Fibroblast of the aortic adventitia (primary cell): Measurements from ENCODE around the gene GALNT2. TPM values are rescaled to one million over a fixed set of nuclear protein-coding genes. Genes with fewer than 3 reads are reported as not detected.

Experiments used
- DNase-seq: peaks from one replicate; pipeline ENCODE4 v3.0.0-alpha.2; 2010; ENCODE audit warnings: low read depth
- H3K4me3 ChIP-seq: 2 replicates; pipeline ENCODE4 v1.5.1; 2011; ENCODE audit warnings: low read depth, mild to moderate bottlenecking, control low read depth, low read length, moderate library complexity
- CTCF ChIP-seq: IDR thresholded peaks from 2 replicates; pipeline ENCODE4 v1.5.1; 2011; ENCODE audit warnings: mild to moderate bottlenecking, low read length, control low read depth, inconsistent platforms; ENCODE audit not compliant: insufficient read depth
- total RNA-seq: library from RNA; depleted of rRNA; stranded (reverse); fragments of >200 nt; gene quantifications from 2 replicates; pipeline ENCODE4 v1.2.3, GENCODE V29; 2012; ENCODE audit warnings: low replicate concordance

The GALNT2 gene
- total RNA-seq, 1 donor = 68.1 TPM

DNA sequence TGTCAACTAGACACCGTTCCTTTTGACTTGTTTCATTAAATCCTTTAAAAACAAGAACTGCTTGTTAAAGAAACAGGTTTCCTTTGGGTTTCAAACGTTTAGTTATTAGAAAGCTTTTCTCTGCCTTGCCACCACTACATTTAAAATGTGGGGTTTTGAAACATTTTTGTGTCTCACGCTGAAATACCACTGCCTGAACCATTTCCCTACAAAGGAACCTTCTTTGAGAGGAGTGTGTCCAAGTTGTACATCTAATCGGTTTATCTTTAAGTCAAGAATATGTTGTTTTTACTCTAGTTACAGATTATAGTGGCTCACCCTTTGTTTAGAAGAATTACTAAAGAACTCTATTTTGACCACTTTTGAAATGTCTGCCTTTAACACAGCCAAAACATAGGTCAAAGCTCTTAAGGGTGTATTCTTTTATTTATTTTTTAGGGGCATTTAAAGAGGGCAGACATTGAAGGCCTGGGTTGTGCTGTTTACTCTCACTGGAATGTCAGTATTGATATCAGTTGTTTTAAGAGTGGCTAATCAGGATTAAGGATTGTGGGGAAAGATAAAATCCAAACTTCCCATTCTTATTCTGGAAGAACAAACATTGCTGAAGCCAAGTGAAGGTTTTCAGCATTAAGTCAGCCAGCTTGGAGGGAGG, 143.4 kb downstream of the GALNT2 start:
- peak overlapping the region; percentile 35 for H3K4me3 ChIP-seq
- no peak for TF ChIP-seq CTCF
- DNase-seq = peak; percentile 90

- H3K4me3 ChIP-seq = peak overlapping the region; percentile 35
- TF ChIP-seq CTCF = no peak
- DNase-seq = no peak
Observed at GRCh38 chr1:230210981-230211336, 143.9 kb downstream of the GALNT2 start.

DNA sequence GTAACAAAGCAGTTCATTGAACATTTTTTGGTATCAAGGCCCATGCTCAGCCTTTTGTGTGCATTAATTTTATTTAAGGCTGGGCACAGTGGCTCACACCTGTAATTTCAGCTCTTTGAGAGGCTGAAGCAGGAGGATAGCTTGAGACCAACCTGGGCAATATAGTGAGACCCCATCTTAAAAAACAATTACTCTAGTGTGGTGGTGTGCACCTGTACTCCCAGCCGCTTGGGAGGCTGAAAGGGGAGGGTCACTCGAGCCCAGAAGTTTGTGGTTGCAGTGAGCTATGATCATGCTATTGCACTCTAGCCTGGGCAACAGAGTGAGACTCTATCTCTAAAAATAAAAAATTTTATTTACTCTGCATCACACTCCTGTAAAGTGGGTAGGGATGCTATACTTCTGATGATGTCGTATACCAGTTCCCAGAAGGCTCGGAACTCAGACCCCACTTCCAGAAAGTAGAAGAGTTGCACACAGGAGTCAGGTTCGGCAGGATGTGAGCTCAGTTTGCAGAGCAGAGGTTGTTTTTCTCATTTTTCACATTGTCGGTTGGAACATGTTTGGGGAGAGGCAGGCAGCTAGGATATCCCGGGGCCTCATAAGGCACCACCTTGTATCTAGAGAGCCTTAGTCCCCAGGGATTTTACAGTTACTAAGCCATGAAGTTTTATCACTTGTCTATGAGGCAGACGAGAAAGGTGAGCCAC, 144.6 kb downstream of the GALNT2 start:
- no peak overlapping the region for H3K4me3 ChIP-seq
- no peak for TF ChIP-seq CTCF
- DNase-seq = no peak

- no peak for DNase-seq
- no peak overlapping the region for H3K4me3 ChIP-seq
- no peak for TF ChIP-seq CTCF
Observed at GRCh38 chr1:230212405-230212936, 145.4 kb downstream of the GALNT2 start.

DNA sequence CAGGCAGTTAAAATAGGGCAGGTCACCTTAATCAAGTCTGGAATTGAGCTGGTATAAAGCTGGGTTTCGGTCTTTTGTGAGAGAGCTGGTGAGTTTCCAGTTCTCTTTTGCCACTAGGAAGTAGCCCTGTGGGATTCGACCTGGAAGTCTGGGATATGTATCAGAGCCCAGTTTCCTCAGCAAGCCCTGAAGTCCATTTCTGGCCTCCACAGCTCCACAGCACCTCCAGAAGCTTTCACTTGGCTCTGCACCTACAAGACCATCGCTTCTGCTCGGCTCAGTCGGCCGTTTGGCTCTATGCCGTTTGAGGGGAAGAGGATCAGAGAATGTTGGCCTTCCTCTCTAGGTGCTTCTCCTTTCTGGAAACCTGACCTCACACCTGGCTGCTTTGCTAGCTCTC, 148.0 kb downstream of the GALNT2 start:
- peak; percentile 90 for DNase-seq
- TF ChIP-seq CTCF = peak; percentile 92
- H3K4me3 ChIP-seq = peak overlapping the region; percentile 22

DNA sequence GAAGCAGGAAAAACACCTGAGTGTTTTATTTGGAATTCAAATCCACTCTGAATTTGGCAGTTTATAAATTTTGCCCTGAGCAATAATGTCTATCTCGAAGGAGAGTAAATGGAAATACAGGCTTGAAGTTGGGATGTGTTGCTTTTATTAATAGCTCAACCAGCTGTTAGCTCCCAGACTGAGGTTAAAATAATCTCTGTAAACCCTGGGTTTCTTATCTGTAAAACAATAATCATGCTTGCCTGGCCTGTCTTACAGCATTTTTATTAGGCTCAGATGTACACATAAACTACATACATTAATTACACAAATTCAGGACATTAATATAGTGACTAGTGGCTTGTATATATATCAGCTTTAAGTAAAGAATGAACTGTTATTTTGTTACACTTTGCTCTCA, 148.5 kb downstream of the GALNT2 start:
- no peak overlapping the region for H3K4me3 ChIP-seq
- no peak for TF ChIP-seq CTCF
- peak; percentile 59 for DNase-seq
